Osteoblast (primary cell): ENCODE data around the gene COMP. TPM values are rescaled to one million over a fixed set of nuclear protein-coding genes. Genes with fewer than 3 reads are reported as not detected.

Experiments
- DNase-seq: peaks from one replicate; pipeline ENCODE4 v3.0.0; 2011; ENCODE audit warnings: low spot score, mixed read lengths; ENCODE audit not compliant: insufficient read length; ENCODE audit errors: missing footprints
- H2AFZ ChIP-seq: 2 replicates; pipeline ENCODE4 v1.6.0; 2011; ENCODE audit warnings: mild to moderate bottlenecking, low read length
- H3K27ac ChIP-seq: 2 replicates; pipeline ENCODE4 v1.5.1; 2011; ENCODE audit warnings: mild to moderate bottlenecking, low read depth, low read length, moderate library complexity
- H3K27me3 ChIP-seq: 2 replicates; pipeline ENCODE4 v1.6.0; 2012; ENCODE audit warnings: mild to moderate bottlenecking, control low read depth, inconsistent platforms, low read length, moderate library complexity; ENCODE audit not compliant: insufficient read depth
- H3K36me3 ChIP-seq: 2 replicates; pipeline ENCODE4 v1.5.1; 2011; ENCODE audit warnings: mild to moderate bottlenecking, low read length, control low read depth, moderate library complexity; ENCODE audit not compliant: insufficient read depth
- H3K4me1 ChIP-seq: 2 replicates; pipeline ENCODE4 v1.5.1; 2011; ENCODE audit warnings: mild to moderate bottlenecking, low read length, control low read depth, moderate library complexity; ENCODE audit not compliant: insufficient read depth
- H3K4me2 ChIP-seq: 2 replicates; pipeline ENCODE4 v1.6.0; 2011; ENCODE audit warnings: mild to moderate bottlenecking, low read length; ENCODE audit not compliant: insufficient read depth
- H3K4me3 ChIP-seq: fragments of 200-600 bp; sonication (generic); 3 replicates; pipeline ENCODE4 v1.5.1; 2012; ENCODE audit warnings: mild to moderate bottlenecking, low read length, inconsistent platforms; ENCODE audit not compliant: insufficient read depth
- H3K79me2 ChIP-seq: 2 replicates; pipeline ENCODE4 v1.6.0; 2012; ENCODE audit warnings: mild to moderate bottlenecking, low read length, control low read depth, inconsistent platforms; ENCODE audit not compliant: insufficient read depth
- H3K9me3 ChIP-seq: 2 replicates; pipeline ENCODE4 v1.5.1; 2011; ENCODE audit warnings: low read depth, low read length, control low read depth
- H4K20me1 ChIP-seq: 2 replicates; pipeline ENCODE4 v1.6.0; 2012; ENCODE audit warnings: mild to moderate bottlenecking, low read length, control low read depth; ENCODE audit not compliant: insufficient read depth
- CTCF ChIP-seq: IDR thresholded peaks from 2 replicates; pipeline ENCODE4 v1.5.1; 2011; ENCODE audit warnings: mild to moderate bottlenecking, low read depth, low read length, moderate library complexity; ENCODE audit errors: extremely low read depth
- total RNA-seq: library from RNA; depleted of rRNA; stranded (reverse); fragments of >200 nt; gene quantifications from 2 replicates; pipeline ENCODE4 v1.2.3, GENCODE V29; 2012

COMP gene
- total RNA-seq, 1 donor: 14.8 TPM

DNA sequence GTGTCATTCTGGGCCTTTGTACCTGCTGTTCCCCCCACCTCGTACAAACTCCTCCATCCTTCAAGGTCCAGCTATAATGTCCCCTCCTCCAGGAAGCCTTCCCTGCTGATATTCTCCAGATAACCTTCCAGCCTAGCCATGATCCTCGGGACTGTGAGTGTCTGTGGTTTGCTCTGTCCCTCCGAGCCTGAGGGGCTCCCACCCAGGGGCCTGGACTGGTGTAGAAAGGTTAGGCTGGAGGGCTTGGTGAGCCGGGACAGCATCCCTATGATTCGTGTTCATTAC is 2.9 kb upstream of the COMP start:
- Histone ChIP-seq H3K27me3 (peaks cover 47% of the 10 kb centered on the region), H4K20me1 (no peaks in the 10 kb centered on the region), H3K4me1 (peaks cover 9% of the 10 kb centered on the region), H3K27ac (no peak overlapping the region), H3K79me2 (no peaks in the 10 kb centered on the region), H2AFZ (no peak overlapping the region), H3K36me3 (no peaks in the 10 kb centered on the region), H3K9me3 (no peaks in the 10 kb centered on the region), H3K4me2 (no peak overlapping the region), H3K4me3 (no peak overlapping the region)
- no peak for DNase-seq
- no peak for TF ChIP-seq CTCF

DNA sequence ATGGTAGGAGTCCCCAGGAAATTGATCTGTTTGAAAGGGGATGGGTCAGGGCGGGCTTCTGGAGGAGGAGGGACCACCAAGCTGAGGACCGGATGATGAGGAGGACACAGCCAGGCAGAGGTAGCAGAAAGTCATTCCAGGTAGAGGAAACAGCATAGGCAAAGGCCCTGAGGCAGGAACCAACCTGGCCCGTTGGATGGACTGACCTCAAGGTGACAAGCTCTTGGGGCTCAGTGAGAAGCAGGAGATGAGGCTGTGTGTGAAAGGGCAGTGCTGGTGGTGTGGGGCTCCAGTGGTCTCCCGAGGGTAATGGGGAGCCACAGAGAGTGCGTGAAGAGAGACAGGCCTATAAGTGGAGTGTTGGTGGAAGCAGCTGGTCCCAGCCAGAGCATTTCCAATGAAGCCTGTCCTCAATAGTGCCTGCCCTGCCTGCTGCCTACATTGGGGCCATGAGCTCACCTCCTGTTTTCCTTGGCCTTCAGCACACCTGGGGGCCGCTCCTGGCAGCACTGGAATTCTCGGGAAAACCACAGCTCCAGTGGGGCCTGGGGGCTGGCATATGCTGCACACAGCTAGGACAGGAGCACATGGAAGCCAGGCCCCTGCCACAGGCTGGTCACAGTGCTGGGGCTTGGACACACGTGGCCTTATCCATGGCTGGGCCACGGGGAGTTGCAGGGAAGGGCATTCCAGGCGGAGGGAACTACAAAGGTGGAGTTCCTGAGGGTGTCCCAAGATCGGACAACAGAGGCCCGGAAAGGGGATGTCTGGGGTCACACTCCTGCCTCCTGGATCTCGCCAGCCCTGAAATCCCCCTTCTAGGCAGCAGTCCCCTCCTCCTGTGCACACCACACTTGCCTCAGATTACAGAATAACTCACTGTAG is 2.3 kb upstream of the COMP start:
- Histone ChIP-seq H3K4me1 (peaks cover 9% of the 10 kb centered on the region), H4K20me1 (no peaks in the 10 kb centered on the region), H3K4me2 (no peak overlapping the region), H3K27me3 (peaks cover 49% of the 10 kb centered on the region), H3K79me2 (no peaks in the 10 kb centered on the region), H3K36me3 (no peaks in the 10 kb centered on the region), H3K9me3 (no peaks in the 10 kb centered on the region), H3K4me3 (no peak overlapping the region), H3K27ac (no peak overlapping the region), H2AFZ (no peak overlapping the region)
- peak; percentile 69 for DNase-seq
- TF ChIP-seq CTCF: no peak

DNA sequence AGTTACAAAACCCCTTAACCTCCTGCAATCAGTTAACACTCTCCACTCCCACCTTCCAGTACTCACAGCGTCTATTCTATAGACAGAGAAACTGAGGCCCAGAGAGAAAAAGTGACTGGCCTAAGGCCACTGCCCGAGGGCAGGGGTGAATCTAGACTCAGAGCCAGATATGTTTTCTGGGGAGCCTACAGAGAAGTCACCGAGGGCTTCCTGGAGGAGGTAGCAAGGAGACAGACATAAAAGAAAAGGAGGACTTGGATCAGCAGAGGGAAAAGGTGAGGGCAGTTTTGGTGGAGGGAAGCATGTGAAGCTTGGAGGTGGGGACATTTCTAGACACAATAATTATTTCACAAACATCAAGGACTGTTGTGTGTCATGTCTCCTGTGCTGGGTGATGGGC is 1.6 kb upstream of the COMP start:
- Histone ChIP-seq H3K27me3 (peaks cover 49% of the 10 kb centered on the region), H3K36me3 (no peaks in the 10 kb centered on the region)

More for the DNA sequence above, 1.6 kb upstream of the COMP start:
- no peak overlapping the region for H3K4me2 ChIP-seq
- H3K9me3 ChIP-seq: no peaks in the 10 kb centered on the region
- no peak overlapping the region for H2AFZ ChIP-seq
- H4K20me1 ChIP-seq: no peaks in the 10 kb centered on the region
- no peak overlapping the region for H3K27ac ChIP-seq
- no peak overlapping the region for H3K4me3 ChIP-seq
- DNase-seq: peak; percentile 57
- no peak for TF ChIP-seq CTCF
- peaks cover 9% of the 10 kb centered on the region for H3K4me1 ChIP-seq
- H3K79me2 ChIP-seq: no peaks in the 10 kb centered on the region
